Kidney glomerular epithelial cell (primary cell): ENCODE results near the gene GEMIN8.

Source experiments
- DNase-seq: peaks from one replicate; lab custom pipeline; 2025; lab: John Stamatoyannopoulos, UW

Gene GEMIN8

GRCh38 chrX:14015941-14016340 is 13.8 kb downstream of the GEMIN8 start:
- DNase-seq, result no peak

- DNase-seq, result no peak
Measured at GRCh38 chrX:14015294-14015693, 14.4 kb downstream of the GEMIN8 start.

GRCh38 chrX:14014526-14014925 is 15.2 kb downstream of the GEMIN8 start:
- DNase-seq, result no peak

GRCh38 chrX:14013054-14013453 is 16.6 kb downstream of the GEMIN8 start:
- DNase-seq, result no peak

GRCh38 chrX:14010566-14010965 is 19.1 kb downstream of the GEMIN8 start:
- no peak for DNase-seq

- DNase-seq, result no peak
Measured at GRCh38 chrX:14006540-14006939, 23.2 kb downstream of the GEMIN8 start.

GRCh38 chrX:14003876-14004425 is 25.7 kb downstream of the GEMIN8 start:
- DNase-seq, result no peak

- no peak for DNase-seq
Measured at GRCh38 chrX:14003028-14003427, 26.7 kb downstream of the GEMIN8 start.

- no peak for DNase-seq
Measured at GRCh38 chrX:13996650-13997049, 33.0 kb downstream of the GEMIN8 start.

- DNase-seq, result no peak
Measured at GRCh38 chrX:13994536-13995080, 35.1 kb downstream of the GEMIN8 start.

GRCh38 chrX:13994104-13994503 is 35.6 kb downstream of the GEMIN8 start:
- DNase-seq, result no peak

GRCh38 chrX:13990126-13990800 is 39.4 kb downstream of the GEMIN8 start:
- no peak for DNase-seq

- no peak for DNase-seq
Measured at GRCh38 chrX:13985697-13986435, 43.8 kb downstream of the GEMIN8 start.

GRCh38 chrX:13983734-13984133 is 46.0 kb downstream of the GEMIN8 start:
- DNase-seq, result no peak

- no peak for DNase-seq
Measured at GRCh38 chrX:13968198-13968597, 61.5 kb downstream of the GEMIN8 start.

GRCh38 chrX:13967636-13968035 is 62.1 kb downstream of the GEMIN8 start:
- no peak for DNase-seq

- no peak for DNase-seq
Measured at GRCh38 chrX:13966793-13967125, 62.9 kb downstream of the GEMIN8 start.

GRCh38 chrX:13966071-13966792 is 63.5 kb downstream of the GEMIN8 start:
- DNase-seq, result no peak

- no peak for DNase-seq
Measured at GRCh38 chrX:13965531-13965930, 64.2 kb downstream of the GEMIN8 start.

- no peak for DNase-seq
Measured at GRCh38 chrX:13956998-13957397, 72.7 kb downstream of the GEMIN8 start.
